ENCODE measurements around the gene DNAJC30. TPM values are rescaled to one million over a fixed set of nuclear protein-coding genes. Genes with fewer than 3 reads are reported as not detected.

The DNAJC30 gene
- polyA plus RNA-seq (2013) = 5.4 and 6.0 TPM in 2 replicates

DNA sequence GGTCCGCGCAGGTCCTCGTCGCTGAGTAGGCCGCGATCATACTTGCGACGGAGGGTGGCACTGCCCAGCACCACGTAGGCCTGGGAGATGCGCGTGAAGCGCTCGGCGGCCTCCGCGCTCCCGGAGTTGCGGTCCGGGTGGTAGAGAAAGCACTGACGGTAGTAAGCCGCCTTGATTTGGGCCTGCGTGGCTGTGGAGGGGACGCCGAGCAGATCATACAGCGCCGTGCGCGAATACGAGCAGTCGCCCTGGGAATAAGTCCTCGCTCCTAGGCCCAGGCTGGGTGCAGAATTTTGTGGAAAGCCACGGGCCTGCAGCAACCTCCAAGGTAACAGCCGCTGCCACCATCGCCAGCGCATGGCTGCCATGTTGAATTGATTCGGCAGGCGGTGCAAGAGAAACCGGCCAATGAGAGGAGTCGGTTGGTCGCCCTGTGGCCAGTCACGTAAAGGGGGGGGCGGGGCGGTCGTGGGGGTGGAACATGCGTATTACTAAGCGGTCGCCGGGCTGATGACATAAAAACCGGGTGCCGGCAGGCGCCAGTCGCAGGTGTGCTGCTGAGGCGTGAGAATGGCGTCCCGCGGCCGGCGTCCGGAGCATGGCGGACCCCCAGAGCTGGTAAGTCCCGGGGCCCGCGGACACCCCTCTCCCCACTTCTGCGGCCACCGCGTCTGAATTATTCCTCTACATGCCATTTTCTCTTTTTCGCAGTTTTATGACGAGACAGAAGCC lies at the start of gene DNAJC30, which contains the start of gene BUD23:
DNAJC30 (minus strand) TSS at position 398 of the 732 bp plus-strand sequence; CDS start at position 368, 30 bp downstream.
BUD23 (plus strand) TSS at position 542 of the 732 bp plus-strand sequence; CDS start at position 571, 29 bp downstream.
- peak within 1 kb of the TSS; percentile 72 for H3K18ac ChIP-seq (ENCODE audit: low read length)
- H3K27me3 ChIP-seq (ENCODE audit: insufficient read depth, low read length) = no peaks in the 10 kb centered on the region
- peak within 1 kb of the TSS; percentile 98 for H3K9ac ChIP-seq (ENCODE audit: low read length)
- peak; percentile 90 to 91 for DNase-seq
- H3K14ac ChIP-seq (ENCODE audit: low read length) = peak within 1 kb of the TSS; percentile 80
- peak within 1 kb of the TSS; percentile 9 for H2BK120ac ChIP-seq (ENCODE audit: insufficient read depth, low read length, poor library complexity)
- no peak within 1 kb of the TSS for H2BK5ac ChIP-seq (ENCODE audit: low read depth, low read length, poor library complexity)
- peak within 1 kb of the TSS; percentile 74 for H4K12ac ChIP-seq (ENCODE audit: low read depth, low read length)
- no CpG with 5 or more reads among the region's 68 CpGs for WGBS (ENCODE audit: extremely low coverage, insufficient coverage, insufficient read length)
- peaks cover 12% of the 10 kb centered on the region for H3K79me2 ChIP-seq (ENCODE audit: control insufficient read depth, insufficient read depth, low read length, poor library complexity)
- peaks cover 9 to 14% of the 10 kb centered on the region in 2 experiments for H3K4me1 ChIP-seq (ENCODE audit: control insufficient read depth in 1 of 2, insufficient read depth in 2 of 2, low read length in 2 of 2)
- no peak within 1 kb of the TSS for H2BK12ac ChIP-seq (ENCODE audit: low read length)
- H3K36me3 ChIP-seq (ENCODE audit: control insufficient read depth in 1 of 2, insufficient read depth in 2 of 2, low read length in 2 of 2) = peaks cover 13 to 16% of the 10 kb centered on the region in 2 experiments
- H3K79me1 ChIP-seq (ENCODE audit: low read length) = peaks cover 7% of the 10 kb centered on the region
- H4K8ac ChIP-seq (ENCODE audit: low read depth, low read length) = peak within 1 kb of the TSS; percentile 95
- H3K23ac ChIP-seq (ENCODE audit: low read length) = no peak within 1 kb of the TSS
- H2AFZ ChIP-seq (ENCODE audit: insufficient read depth, low read length, poor library complexity) = peak within 1 kb of the TSS; percentile 89
- H2AK5ac ChIP-seq (ENCODE audit: low read length) = no peak within 1 kb of the TSS
- H3K4me2 ChIP-seq (ENCODE audit: low read length) = peak within 1 kb of the TSS; percentile 95
- H3K9me3 ChIP-seq (ENCODE audit: insufficient read depth, low read depth, low read length) = no peaks in the 10 kb centered on the region
- peak within 1 kb of the TSS; percentile 63 for H3K4ac ChIP-seq (ENCODE audit: low read depth, low read length)
- peak within 1 kb of the TSS; percentile 98 for H3K4me3 ChIP-seq (ENCODE audit: low read depth, low read length)
- peak within 1 kb of the TSS; percentile 72 for H4K91ac ChIP-seq (ENCODE audit: low read depth, low read length)
- no peak within 1 kb of the TSS for H3K27ac ChIP-seq (ENCODE audit: low read depth, low read length)

DNA sequence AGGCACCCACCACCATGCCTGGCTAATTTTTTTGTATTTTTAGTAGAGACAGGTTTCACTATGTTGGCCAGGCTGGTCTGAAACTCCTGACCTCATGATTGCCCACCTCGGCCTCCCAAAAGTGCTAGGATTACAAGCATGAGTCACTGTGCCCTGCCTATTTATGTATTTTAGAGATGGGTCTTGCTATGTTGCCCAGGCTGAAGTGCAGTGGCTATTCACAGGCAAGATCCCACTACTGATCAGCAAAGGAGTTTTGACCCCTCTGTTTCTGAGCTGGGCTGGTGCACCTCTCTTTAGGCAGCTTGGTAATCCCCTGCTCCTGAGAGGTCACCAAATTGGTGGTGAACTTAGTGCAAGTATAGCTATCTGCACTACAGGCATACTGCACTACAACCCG lies 49.1 kb upstream of the DNAJC30 start:
- Histone ChIP-seq H2AK5ac (ENCODE audit: low read length) (no peak overlapping the region), H3K79me2 (ENCODE audit: control insufficient read depth, insufficient read depth, low read length, poor library complexity) (no peaks in the 10 kb centered on the region), H3K36me3 (ENCODE audit: control insufficient read depth in 1 of 2, insufficient read depth in 2 of 2, low read length in 2 of 2) (peaks cover 16 to 17% of the 10 kb centered on the region in 2 experiments), H3K4ac (ENCODE audit: low read depth, low read length) (no peak overlapping the region), H2AFZ (ENCODE audit: insufficient read depth, low read length, poor library complexity) (no peak overlapping the region), H3K27ac (ENCODE audit: low read depth, low read length) (no peak overlapping the region), H3K23ac (ENCODE audit: low read length) (no peak overlapping the region), H4K8ac (ENCODE audit: low read depth, low read length) (no peak overlapping the region), H3K18ac (ENCODE audit: low read length) (no peak overlapping the region), H3K4me3 (ENCODE audit: low read depth, low read length) (no peak overlapping the region), H2BK120ac (ENCODE audit: insufficient read depth, low read length, poor library complexity) (no peak overlapping the region), H3K9me3 (ENCODE audit: insufficient read depth, low read depth, low read length) (no peaks in the 10 kb centered on the region), H3K9ac (ENCODE audit: low read length) (no peak overlapping the region), H3K27me3 (ENCODE audit: insufficient read depth, low read length) (no peaks in the 10 kb centered on the region), H3K14ac (ENCODE audit: low read length) (no peak overlapping the region), H2BK12ac (ENCODE audit: low read length) (no peak overlapping the region), H4K12ac (ENCODE audit: low read depth, low read length) (no peak overlapping the region), H4K91ac (ENCODE audit: low read depth, low read length) (no peak overlapping the region), H3K79me1 (ENCODE audit: low read length) (no peaks in the 10 kb centered on the region), H3K4me1 (ENCODE audit: control insufficient read depth in 1 of 2, insufficient read depth in 2 of 2, low read length in 2 of 2) (peaks cover 3 to 4% of the 10 kb centered on the region in 2 experiments), H2BK5ac (ENCODE audit: low read depth, low read length, poor library complexity) (no peak overlapping the region), H3K4me2 (ENCODE audit: low read length) (no peak overlapping the region)
- WGBS (ENCODE audit: extremely low coverage, insufficient coverage, insufficient read length) = no CpG with 5 or more reads among the region's 2 CpGs
- no peak for DNase-seq

DNA sequence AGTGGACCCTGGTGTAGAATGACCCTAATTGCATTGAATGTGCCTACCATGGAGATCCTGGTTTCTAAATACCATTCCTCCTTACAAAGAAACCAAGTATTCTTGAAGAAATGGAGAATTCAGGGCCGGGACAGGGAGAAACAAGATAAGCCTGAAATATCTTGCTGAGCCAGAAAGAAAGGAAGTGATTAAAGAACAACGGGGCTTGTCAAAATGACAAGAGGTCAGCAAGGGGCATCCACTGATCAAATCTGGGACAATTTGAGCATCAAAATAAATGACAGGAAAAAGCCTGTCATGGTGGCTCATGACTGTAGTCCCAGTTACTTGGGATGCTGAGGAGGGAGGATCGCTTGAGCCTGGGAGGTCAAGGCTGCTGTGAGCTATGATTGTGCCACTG lies 47.2 kb upstream of the DNAJC30 start:
- Histone ChIP-seq H3K79me1 (ENCODE audit: low read length) (no peaks in the 10 kb centered on the region), H3K4me2 (ENCODE audit: low read length) (no peak overlapping the region), H3K27ac (ENCODE audit: low read depth, low read length) (no peak overlapping the region), H4K91ac (ENCODE audit: low read depth, low read length) (no peak overlapping the region), H4K8ac (ENCODE audit: low read depth, low read length) (no peak overlapping the region), H3K18ac (ENCODE audit: low read length) (no peak overlapping the region), H2BK12ac (ENCODE audit: low read length) (no peak overlapping the region), H3K4me3 (ENCODE audit: low read depth, low read length) (no peak overlapping the region), H2AK5ac (ENCODE audit: low read length) (no peak overlapping the region), H3K4me1 (ENCODE audit: control insufficient read depth in 1 of 2, insufficient read depth in 2 of 2, low read length in 2 of 2) (no peaks in the 10 kb centered on the region), H3K36me3 (ENCODE audit: control insufficient read depth in 1 of 2, insufficient read depth in 2 of 2, low read length in 2 of 2) (no peaks in the 10 kb centered on the region), H3K9ac (ENCODE audit: low read length) (no peak overlapping the region), H3K23ac (ENCODE audit: low read length) (no peak overlapping the region), H3K14ac (ENCODE audit: low read length) (no peak overlapping the region), H3K4ac (ENCODE audit: low read depth, low read length) (no peak overlapping the region), H2BK120ac (ENCODE audit: insufficient read depth, low read length, poor library complexity) (no peak overlapping the region), H3K79me2 (ENCODE audit: control insufficient read depth, insufficient read depth, low read length, poor library complexity) (no peaks in the 10 kb centered on the region), H3K9me3 (ENCODE audit: insufficient read depth, low read depth, low read length) (no peaks in the 10 kb centered on the region), H2AFZ (ENCODE audit: insufficient read depth, low read length, poor library complexity) (no peak overlapping the region), H2BK5ac (ENCODE audit: low read depth, low read length, poor library complexity) (no peak overlapping the region), H4K12ac (ENCODE audit: low read depth, low read length) (no peak overlapping the region), H3K27me3 (ENCODE audit: insufficient read depth, low read length) (no peaks in the 10 kb centered on the region)
- DNase-seq = peak in 1 of 2 donors; percentile 62
- WGBS (ENCODE audit: extremely low coverage, insufficient coverage, insufficient read length) = no CpG with 5 or more reads among the region's 3 CpGs

DNA sequence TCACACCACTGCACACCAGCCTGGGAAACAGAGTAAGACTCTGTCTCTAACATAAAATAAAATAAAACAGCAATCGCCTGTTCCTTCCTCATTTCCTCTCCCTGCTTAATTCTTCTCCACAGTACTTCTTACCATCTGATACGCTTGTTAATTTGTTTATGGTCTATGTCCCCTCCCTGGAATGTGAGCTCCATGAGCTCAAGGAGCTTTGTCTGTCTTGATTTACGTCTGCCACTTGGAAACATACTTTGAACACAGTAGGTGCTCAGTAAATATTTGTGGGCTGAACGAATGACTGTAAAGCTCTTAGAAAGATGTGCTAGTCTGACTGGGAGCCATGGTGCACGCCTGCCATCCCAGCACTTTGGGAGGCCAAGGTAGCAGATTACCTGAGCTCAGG lies 45.3 kb upstream of the DNAJC30 start:
- Histone ChIP-seq H3K4me3 (ENCODE audit: low read depth, low read length) (no peak overlapping the region), H3K27me3 (ENCODE audit: insufficient read depth, low read length) (no peaks in the 10 kb centered on the region)
- WGBS (ENCODE audit: extremely low coverage, insufficient coverage, insufficient read length) = no CpG with 5 or more reads among the region's 5 CpGs

More for the DNA sequence above, 45.3 kb upstream of the DNAJC30 start:
- Histone ChIP-seq H4K12ac (ENCODE audit: low read depth, low read length) (no peak overlapping the region), H3K4me2 (ENCODE audit: low read length) (no peak overlapping the region), H3K9me3 (ENCODE audit: insufficient read depth, low read depth, low read length) (no peaks in the 10 kb centered on the region), H2AK5ac (ENCODE audit: low read length) (no peak overlapping the region), H2BK120ac (ENCODE audit: insufficient read depth, low read length, poor library complexity) (no peak overlapping the region), H3K79me1 (ENCODE audit: low read length) (no peaks in the 10 kb centered on the region), H3K4ac (ENCODE audit: low read depth, low read length) (no peak overlapping the region), H3K79me2 (ENCODE audit: control insufficient read depth, insufficient read depth, low read length, poor library complexity) (no peaks in the 10 kb centered on the region), H3K36me3 (ENCODE audit: control insufficient read depth in 1 of 2, insufficient read depth in 2 of 2, low read length in 2 of 2) (no peaks in the 10 kb centered on the region), H3K14ac (ENCODE audit: low read length) (no peak overlapping the region), H2BK5ac (ENCODE audit: low read depth, low read length, poor library complexity) (no peak overlapping the region), H3K18ac (ENCODE audit: low read length) (no peak overlapping the region), H3K23ac (ENCODE audit: low read length) (no peak overlapping the region), H3K4me1 (ENCODE audit: control insufficient read depth in 1 of 2, insufficient read depth in 2 of 2, low read length in 2 of 2) (no peaks in the 10 kb centered on the region), H2BK12ac (ENCODE audit: low read length) (no peak overlapping the region), H4K91ac (ENCODE audit: low read depth, low read length) (no peak overlapping the region), H3K27ac (ENCODE audit: low read depth, low read length) (no peak overlapping the region), H3K9ac (ENCODE audit: low read length) (no peak overlapping the region), H4K8ac (ENCODE audit: low read depth, low read length) (no peak overlapping the region), H2AFZ (ENCODE audit: insufficient read depth, low read length, poor library complexity) (no peak overlapping the region)
- no peak for DNase-seq
